ENCODE data around the gene ARMC6. TPM values are rescaled to one million over a fixed set of nuclear protein-coding genes. Genes with fewer than 3 reads are reported as not detected.

Gene ARMC6
- total RNA-seq, 1 donor from 2014 or later = 36.0 TPM

GRCh38 chr19:19004144-19004543, 29.3 kb upstream of the ARMC6 start:
- TF ChIP-seq EZH2 (IDR thresholded peaks at IDR 0.05; ENCODE audit: insufficient read depth, low read length) = no peak
- TF ChIP-seq CTCF (IDR thresholded peaks at IDR 0.05; ENCODE audit: insufficient read depth, low read depth, low read length) = no peak
- DNase-seq (ENCODE audit: low read depth) (no peak), FAIRE-seq (no peak)
- H3K4me1 Mint-ChIP-seq (ENCODE audit: low read depth, unreplicated experiment) = peaks cover 4% of the 10 kb centered on the region
- H3K4me3 Mint-ChIP-seq (ENCODE audit: unreplicated experiment) = no peak overlapping the region
- H3K9me3 Mint-ChIP-seq (ENCODE audit: unreplicated experiment) = peaks cover 1% of the 10 kb centered on the region
- Histone ChIP-seq H3K4me2 (ENCODE audit: low read length) (no peak overlapping the region), H3K27me3 (ENCODE audit: insufficient read depth, low read length) (no peaks in the 10 kb centered on the region), H3K27ac (ENCODE audit: low read depth, low read length) (no peak overlapping the region), H3K4me3 (ENCODE audit: insufficient read depth, low read depth, low read length) (no peak overlapping the region), H3K4me1 (ENCODE audit: insufficient read depth, low read length) (peaks cover 4% of the 10 kb centered on the region), H3K9ac (ENCODE audit: low read length) (no peak overlapping the region), H4K20me1 (ENCODE audit: insufficient read depth, low read length) (peaks cover 81% of the 10 kb centered on the region), H3K9me3 (ENCODE audit: insufficient read depth, low read depth, low read length) (no peaks in the 10 kb centered on the region), H3K79me2 (ENCODE audit: insufficient read depth, low read length) (peaks cover 14% of the 10 kb centered on the region), H2AFZ (ENCODE audit: low read depth, low read length) (no peak overlapping the region), H3K36me3 (ENCODE audit: insufficient read depth, low read length) (peaks cover 44% of the 10 kb centered on the region)
- H3K27me3 Mint-ChIP-seq (ENCODE audit: low read depth, unreplicated experiment) = no peaks in the 10 kb centered on the region
- peaks cover 40% of the 10 kb centered on the region for H3K36me3 Mint-ChIP-seq (ENCODE audit: low read depth, unreplicated experiment)
- no peak overlapping the region for H3K27ac Mint-ChIP-seq (ENCODE audit: unreplicated experiment)

GRCh38 chr19:19006213-19006612, 27.2 kb upstream of the ARMC6 start:
- no peaks in the 10 kb centered on the region for H3K4me1 ChIP-seq (ENCODE audit: insufficient read depth, low read length)
- H3K36me3 Mint-ChIP-seq (ENCODE audit: low read depth, unreplicated experiment) = peaks cover 31% of the 10 kb centered on the region
- H3K9me3 Mint-ChIP-seq (ENCODE audit: unreplicated experiment) = peaks cover 1% of the 10 kb centered on the region
- no peak overlapping the region for H3K4me3 ChIP-seq (ENCODE audit: insufficient read depth, low read depth, low read length)
- no peak overlapping the region for H3K9ac ChIP-seq (ENCODE audit: low read length)
- peaks cover 80% of the 10 kb centered on the region for H4K20me1 ChIP-seq (ENCODE audit: insufficient read depth, low read length)
- no peak overlapping the region for H3K4me2 ChIP-seq (ENCODE audit: low read length)
- H3K36me3 ChIP-seq (ENCODE audit: insufficient read depth, low read length) = peaks cover 56% of the 10 kb centered on the region
- no peaks in the 10 kb centered on the region for H3K27me3 Mint-ChIP-seq (ENCODE audit: low read depth, unreplicated experiment)
- H3K9me3 ChIP-seq (ENCODE audit: insufficient read depth, low read depth, low read length) = no peaks in the 10 kb centered on the region
- DNase-seq (ENCODE audit: low read depth) (no peak), FAIRE-seq (no peak)
- no peak for TF ChIP-seq CTCF (IDR thresholded peaks at IDR 0.05; ENCODE audit: insufficient read depth, low read depth, low read length)
- no peak for TF ChIP-seq EZH2 (IDR thresholded peaks at IDR 0.05; ENCODE audit: insufficient read depth, low read length)
- H3K4me3 Mint-ChIP-seq (ENCODE audit: unreplicated experiment) = no peak overlapping the region
- H2AFZ ChIP-seq (ENCODE audit: low read depth, low read length) = no peak overlapping the region
- H3K27ac Mint-ChIP-seq (ENCODE audit: unreplicated experiment) = no peak overlapping the region
- H3K27ac ChIP-seq (ENCODE audit: low read depth, low read length) = no peak overlapping the region
- peaks cover 14% of the 10 kb centered on the region for H3K79me2 ChIP-seq (ENCODE audit: insufficient read depth, low read length)
- no peaks in the 10 kb centered on the region for H3K4me1 Mint-ChIP-seq (ENCODE audit: low read depth, unreplicated experiment)
- H3K27me3 ChIP-seq (ENCODE audit: insufficient read depth, low read length) = no peaks in the 10 kb centered on the region

GRCh38 chr19:19009951-19010350, 23.5 kb upstream of the ARMC6 start:
- H4K20me1 ChIP-seq (ENCODE audit: insufficient read depth, low read length) = peaks cover 69% of the 10 kb centered on the region
- Mint-ChIP-seq H3K4me1 (ENCODE audit: low read depth, unreplicated experiment) (no peaks in the 10 kb centered on the region), H3K36me3 (ENCODE audit: low read depth, unreplicated experiment) (peaks cover 17% of the 10 kb centered on the region), H3K9me3 (ENCODE audit: unreplicated experiment) (peaks cover 1% of the 10 kb centered on the region), H3K27ac (ENCODE audit: unreplicated experiment) (no peak overlapping the region), H3K4me3 (ENCODE audit: unreplicated experiment) (peak overlapping the region; percentile 27), H3K27me3 (ENCODE audit: low read depth, unreplicated experiment) (no peaks in the 10 kb centered on the region)
- H3K9ac ChIP-seq (ENCODE audit: low read length) = no peak overlapping the region
- H3K27me3 ChIP-seq (ENCODE audit: insufficient read depth, low read length) = no peaks in the 10 kb centered on the region
- no peak overlapping the region for H3K4me3 ChIP-seq (ENCODE audit: insufficient read depth, low read depth, low read length)
- no peak for FAIRE-seq
- H3K4me2 ChIP-seq (ENCODE audit: low read length) = no peak overlapping the region
- DNase-seq (ENCODE audit: low read depth) = no peak
- H3K9me3 ChIP-seq (ENCODE audit: insufficient read depth, low read depth, low read length) = no peaks in the 10 kb centered on the region
- peaks cover 50% of the 10 kb centered on the region for H3K36me3 ChIP-seq (ENCODE audit: insufficient read depth, low read length)
- no peak overlapping the region for H2AFZ ChIP-seq (ENCODE audit: low read depth, low read length)
- no peak for TF ChIP-seq EZH2 (IDR thresholded peaks at IDR 0.05; ENCODE audit: insufficient read depth, low read length)
- TF ChIP-seq CTCF (IDR thresholded peaks at IDR 0.05; ENCODE audit: insufficient read depth, low read depth, low read length) = no peak
- peaks cover 23% of the 10 kb centered on the region for H3K79me2 ChIP-seq (ENCODE audit: insufficient read depth, low read length)
- H3K4me1 ChIP-seq (ENCODE audit: insufficient read depth, low read length) = no peaks in the 10 kb centered on the region
- H3K27ac ChIP-seq (ENCODE audit: low read depth, low read length) = no peak overlapping the region

Data from astrocyte (in vitro differentiated cells and primary cell).